GM19043 (cell line): ENCODE data around the gene CSNK2B.
A peak's percentile ranks its signal among the peaks of the same experiment; 100 is the strongest.
"Not testable (repeated sequence)": the region's sequence is repeated elsewhere in the genome, so short reads cannot be mapped to it uniquely, and the experiment has no call there.

ENCODE experiments used
- ATAC-seq: cut with Tn5 transposase; IDR thresholded peaks from one replicate; pipeline ENCODE4 v1.9.1; 2021; ENCODE audit warnings: low read depth; ENCODE audit not compliant: unreplicated experiment

CSNK2B gene

GRCh38 chr6:31687860-31688693, 22.2 kb downstream of the CSNK2B start:
- ATAC-seq = no peak

GRCh38 chr6:31689249-31690110, 23.6 kb downstream of the CSNK2B start:
- no peak for ATAC-seq

GRCh38 chr6:31690231-31691077, 24.6 kb downstream of the CSNK2B start:
- ATAC-seq = no peak

GRCh38 chr6:31691078-31691463, 25.2 kb downstream of the CSNK2B start:
- no peak for ATAC-seq

GRCh38 chr6:31691564-31692108, 25.8 kb downstream of the CSNK2B start:
- ATAC-seq = no peak

- ATAC-seq = no peak
Observed at GRCh38 chr6:31692353-31692752, 26.5 kb downstream of the CSNK2B start.

GRCh38 chr6:31692886-31693285, 27.0 kb downstream of the CSNK2B start:
- ATAC-seq = no peak

- ATAC-seq = no peak
Observed at GRCh38 chr6:31693535-31693934, 27.7 kb downstream of the CSNK2B start.

- ATAC-seq = no peak
Observed at GRCh38 chr6:31697555-31697954, 31.7 kb downstream of the CSNK2B start.

GRCh38 chr6:31700740-31701401, 35.0 kb downstream of the CSNK2B start:
- no peak for ATAC-seq

- no peak for ATAC-seq
Observed at GRCh38 chr6:31701666-31702404, 36.0 kb downstream of the CSNK2B start.

- ATAC-seq = no peak
Observed at GRCh38 chr6:31702405-31702818, 36.5 kb downstream of the CSNK2B start.

GRCh38 chr6:31702819-31703716, 37.2 kb downstream of the CSNK2B start, which contains the start of gene ABHD16A:
TSS of gene ABHD16A (minus strand) at chr6:31703324. CDS start at chr6:31703281, 43 bp downstream.
- peak; percentile 80 for ATAC-seq

- ATAC-seq = no peak
Observed at GRCh38 chr6:31705931-31706330, 40.1 kb downstream of the CSNK2B start.

GRCh38 chr6:31706599-31706998, 40.7 kb downstream of the CSNK2B start, which contains the start of gene LY6G6F:
TSS of gene LY6G6F (plus strand) at chr6:31706866. CDS start at chr6:31706907, 41 bp downstream.
- no peak for ATAC-seq

GRCh38 chr6:31707701-31708100, 41.8 kb downstream of the CSNK2B start:
- ATAC-seq = no peak

- ATAC-seq = no peak
Observed at GRCh38 chr6:31708224-31708623, 42.3 kb downstream of the CSNK2B start.

- ATAC-seq = not testable (repeated sequence)
Observed at GRCh38 chr6:31709157-31709556, 43.3 kb downstream of the CSNK2B start.
